Measurements from ENCODE around the gene OLFM2.
"Not testable (repeated sequence)": the region's sequence is repeated elsewhere in the genome, so short reads cannot be mapped to it uniquely, and the experiment has no call there.

Gene OLFM2

DNA sequence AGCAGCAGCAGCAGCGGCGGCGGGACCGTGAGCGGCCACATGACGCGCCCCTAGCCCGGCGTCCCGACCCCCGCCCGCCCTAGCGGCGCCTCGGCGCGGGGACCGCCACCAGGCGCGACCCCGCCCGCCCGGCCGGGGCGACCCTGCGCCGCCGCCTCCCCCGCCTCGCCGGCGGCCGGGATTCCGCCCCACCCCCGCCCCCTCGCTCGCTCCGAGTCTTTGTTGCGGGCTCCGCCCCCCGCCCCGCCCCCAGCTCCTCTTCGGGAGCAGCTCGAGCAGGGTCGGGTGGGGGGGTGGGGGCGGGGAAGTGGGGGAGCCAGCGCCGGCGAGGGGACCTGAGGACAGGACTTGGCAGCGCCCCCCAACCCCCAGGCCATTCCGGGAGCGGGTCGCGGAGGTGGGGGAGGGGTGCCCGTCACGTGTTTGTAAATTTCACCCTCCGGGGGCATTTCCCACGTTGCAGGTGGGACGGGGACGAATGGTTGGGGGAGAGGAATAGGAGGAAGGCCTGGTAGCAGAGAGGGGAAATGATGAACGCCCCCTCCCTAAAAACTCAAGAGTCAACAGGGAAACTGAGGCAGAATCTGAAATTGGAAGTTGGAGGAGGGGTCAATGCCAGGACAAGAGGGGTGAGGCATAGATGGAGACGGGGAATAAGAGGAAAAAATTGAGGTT lies at the start of gene OLFM2:
TSS of gene OLFM2 (minus strand) at position 190 of the 675 bp plus-strand sequence. CDS start at position 41, 149 bp downstream.
- DNase-seq: no peak

DNA sequence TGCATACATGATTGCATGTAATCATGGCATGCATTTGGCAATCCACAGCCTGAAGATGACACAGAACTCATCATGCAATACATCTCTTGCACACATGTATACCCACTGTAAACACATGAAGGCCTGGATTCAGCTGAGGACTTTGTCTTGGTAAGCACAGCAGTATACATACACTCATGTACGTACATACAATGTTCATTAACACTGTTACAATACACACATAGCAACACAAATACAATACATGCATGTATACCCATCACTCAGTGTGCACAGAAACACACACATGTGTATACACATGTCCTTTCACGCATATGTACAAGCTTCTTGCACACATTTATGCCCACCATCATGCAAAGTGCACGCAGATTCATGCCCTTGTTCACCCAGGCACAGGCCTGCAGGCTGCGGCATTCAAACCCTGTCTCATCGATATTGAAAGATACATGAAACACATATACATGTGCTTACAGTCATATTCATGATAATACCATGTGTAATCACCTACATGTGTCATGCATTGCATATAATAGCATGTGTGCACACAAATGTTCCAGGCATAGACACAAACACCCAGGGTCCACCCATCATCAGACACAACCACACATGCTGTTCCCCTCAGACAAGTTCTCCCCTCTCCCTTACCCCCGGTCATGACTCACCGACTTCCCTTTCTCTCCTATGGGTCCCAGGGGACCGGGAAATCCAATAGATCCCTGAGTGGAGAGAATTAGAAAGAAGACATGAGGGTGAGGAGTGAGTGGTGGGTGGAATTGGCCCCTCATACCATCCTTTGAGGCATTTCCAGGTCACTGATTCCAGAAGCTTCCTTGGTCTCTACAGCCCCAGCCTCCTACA lies 45.3 kb upstream of the OLFM2 start:
- DNase-seq: no peak

DNA sequence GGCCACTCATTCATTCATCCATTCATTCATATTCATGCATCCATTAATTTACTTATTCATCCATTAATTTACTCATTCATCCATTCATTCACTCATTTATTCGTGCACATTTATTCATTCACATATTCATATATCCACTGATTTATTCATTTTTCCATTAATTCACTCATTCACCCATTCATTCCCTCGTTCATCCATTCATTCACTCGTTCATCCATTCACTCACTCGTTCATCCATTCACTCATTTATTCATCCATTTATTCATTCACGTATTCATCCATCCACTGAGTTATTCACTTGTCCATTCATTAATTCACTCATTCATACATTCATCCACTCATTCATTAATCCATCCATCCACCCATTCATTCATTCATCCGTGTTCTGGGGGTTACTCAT lies 35.8 kb upstream of the OLFM2 start:
- DNase-seq: no peak

DNA sequence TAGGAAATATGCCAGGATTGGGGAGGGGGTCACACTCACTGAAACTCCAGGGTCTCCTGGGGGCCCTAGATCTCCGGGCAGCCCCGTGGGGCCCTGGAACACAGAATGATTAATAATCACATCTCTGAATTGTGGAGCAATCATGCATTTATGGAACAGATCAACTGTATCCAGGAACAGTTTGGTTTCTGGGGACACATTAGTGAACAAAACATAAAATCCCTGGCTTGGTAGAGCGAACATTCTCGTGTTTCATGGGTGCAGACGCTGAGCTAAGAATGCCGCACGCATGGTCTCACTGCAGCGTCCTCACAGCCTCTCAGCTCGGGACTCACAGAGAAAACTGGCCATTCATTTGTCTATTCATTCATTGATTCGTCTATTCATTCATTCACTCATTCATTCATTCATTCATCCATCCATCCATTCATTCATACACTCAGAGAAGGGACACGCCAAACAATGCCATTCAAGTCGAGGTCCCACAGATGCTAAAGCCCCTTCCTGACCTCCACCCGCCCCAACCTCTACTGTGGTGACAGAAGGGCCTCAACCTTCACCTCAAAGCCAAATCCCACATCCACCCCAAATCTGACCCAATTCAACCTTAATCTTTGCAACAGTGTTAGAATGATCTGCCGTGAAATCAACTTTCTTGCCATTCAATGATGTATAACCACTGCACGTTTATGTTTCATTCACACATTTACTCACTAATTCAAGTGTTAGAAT lies 35.0 kb upstream of the OLFM2 start:
- DNase-seq: no peak

- no peak for DNase-seq
These were observed 34.2 kb upstream of the OLFM2 start for GRCh38 chr19:9970481-9970880.

- no peak for DNase-seq
These were observed 33.3 kb upstream of the OLFM2 start for GRCh38 chr19:9969688-9969975.

GRCh38 chr19:9968820-9969687 lies 32.7 kb upstream of the OLFM2 start:
- no peak for DNase-seq

DNA sequence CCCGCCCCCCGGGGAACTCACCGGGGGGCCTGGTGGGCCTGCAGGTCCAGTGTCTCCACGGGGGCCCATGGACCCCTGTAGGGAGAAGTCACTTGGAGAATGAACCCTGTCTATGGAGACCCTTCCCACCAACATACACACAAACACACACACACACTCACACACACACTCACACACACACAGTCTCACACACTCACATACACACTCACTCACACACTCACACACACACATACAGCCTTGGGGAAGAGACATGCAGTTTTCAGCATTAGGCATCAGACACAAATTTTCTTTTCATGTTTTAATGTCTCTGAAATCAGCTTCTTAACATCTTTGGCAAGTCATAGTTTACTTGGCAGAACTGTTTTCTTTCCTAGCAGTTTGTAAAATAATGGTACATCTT lies 31.0 kb upstream of the OLFM2 start:
- DNase-seq: no peak

DNA sequence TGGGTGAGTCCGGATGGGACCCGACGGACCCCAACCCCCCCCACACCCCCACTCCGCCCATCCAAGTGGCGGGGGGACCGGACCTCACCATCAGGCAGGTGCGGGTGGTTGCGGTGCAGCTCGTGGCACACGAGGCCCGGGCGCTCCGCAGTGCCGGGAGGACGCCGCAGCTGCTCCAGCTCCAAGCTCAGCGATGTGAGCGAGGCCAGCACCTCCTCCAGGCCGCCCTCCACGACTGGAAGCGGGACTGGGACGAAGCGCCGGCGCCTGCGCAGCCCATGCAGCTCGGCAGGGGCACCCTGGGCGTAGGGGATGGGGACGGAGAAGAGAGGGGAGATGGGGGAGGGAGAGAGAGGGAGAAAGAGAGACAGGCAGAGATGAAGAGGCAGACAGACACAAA lies 30.1 kb upstream of the OLFM2 start:
- no peak for DNase-seq

DNA sequence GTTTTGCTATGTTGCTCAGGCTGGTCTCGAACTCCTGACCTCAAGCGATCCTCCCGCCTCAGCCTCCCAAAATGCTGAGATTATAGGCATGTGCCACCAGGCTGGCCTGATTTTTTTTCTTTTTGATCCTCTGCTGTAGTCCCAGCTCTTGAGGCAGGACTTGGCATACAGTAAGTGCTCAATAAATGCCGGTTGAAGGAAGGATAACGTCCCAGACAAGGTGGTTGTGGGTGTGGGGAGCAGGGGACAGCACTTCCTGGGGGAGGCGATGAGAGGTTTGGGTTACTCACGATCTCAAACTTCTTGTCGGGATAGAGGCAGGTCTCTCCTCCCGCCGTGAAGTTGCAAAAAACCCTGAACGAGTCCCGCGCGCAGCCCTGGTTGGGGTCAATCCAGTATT lies 29.7 kb upstream of the OLFM2 start:
- no peak for DNase-seq

- no peak for DNase-seq
These were observed 26.4 kb upstream of the OLFM2 start for GRCh38 chr19:9962623-9963290.

DNA sequence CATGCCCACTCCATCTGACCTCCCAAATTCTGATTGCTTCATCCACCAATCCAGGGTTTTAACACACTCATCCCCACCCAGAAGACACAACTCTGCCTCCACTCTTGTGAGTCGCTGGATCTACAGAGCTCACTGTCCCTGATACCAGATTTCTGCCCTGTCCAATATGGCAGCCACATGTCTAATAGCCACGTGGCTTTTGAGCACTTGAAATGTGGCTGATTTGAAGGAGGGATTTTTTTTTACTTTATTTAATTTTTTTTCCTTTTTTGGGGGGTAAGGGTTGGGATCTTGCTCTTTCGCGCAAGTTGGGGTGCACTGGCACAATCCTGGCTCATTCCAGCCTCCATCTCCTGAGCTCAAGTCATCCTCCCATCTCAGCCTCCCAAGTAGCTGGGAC lies 24.8 kb upstream of the OLFM2 start:
- no peak for DNase-seq

DNA sequence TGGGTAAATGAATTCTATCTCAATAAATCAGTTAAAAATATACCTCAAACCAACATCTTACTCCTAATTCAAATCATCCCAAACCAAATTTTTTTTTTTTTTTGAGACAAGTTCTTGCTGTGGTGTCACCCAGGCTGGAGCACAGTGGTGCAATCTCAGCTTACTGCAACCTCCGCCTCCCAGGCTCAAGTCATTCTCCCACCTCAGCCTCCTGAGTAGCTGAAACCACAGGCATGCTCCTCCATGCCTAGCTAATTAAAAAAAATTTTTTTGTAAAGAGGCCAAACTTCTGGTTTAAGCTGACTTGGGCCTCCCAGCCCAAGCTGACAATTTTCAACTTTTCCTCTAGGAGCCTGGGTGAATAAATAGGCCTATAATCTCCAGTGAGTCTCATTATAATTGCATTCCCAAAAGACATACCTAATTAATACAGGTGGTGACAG lies 22.1 kb upstream of the OLFM2 start:
- DNase-seq: no peak

DNA sequence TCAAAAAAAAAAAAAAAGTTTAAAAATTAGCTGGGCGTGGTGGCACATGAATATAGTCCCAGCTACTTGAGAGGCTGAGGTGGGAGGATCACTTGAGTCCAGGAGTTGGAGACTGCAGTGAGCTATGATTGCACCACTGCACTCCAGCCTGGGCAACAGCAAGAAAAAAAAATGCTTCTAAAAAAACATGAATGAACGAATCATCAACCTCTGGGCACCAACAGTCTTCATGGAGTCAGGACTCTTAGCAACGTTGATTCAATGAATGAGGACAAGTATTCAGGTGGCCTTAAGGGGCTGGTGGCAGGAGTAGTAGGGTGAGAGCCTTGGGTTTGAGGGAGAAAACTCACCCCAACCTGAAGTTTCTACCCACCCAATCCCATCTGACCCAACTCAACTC lies 20.6 kb upstream of the OLFM2 start:
- no peak for DNase-seq

- DNase-seq: no peak
These were observed 17.7 kb upstream of the OLFM2 start for GRCh38 chr19:9953802-9954542.

GRCh38 chr19:9952276-9952675 lies 16.0 kb upstream of the OLFM2 start:
- no peak for DNase-seq

DNA sequence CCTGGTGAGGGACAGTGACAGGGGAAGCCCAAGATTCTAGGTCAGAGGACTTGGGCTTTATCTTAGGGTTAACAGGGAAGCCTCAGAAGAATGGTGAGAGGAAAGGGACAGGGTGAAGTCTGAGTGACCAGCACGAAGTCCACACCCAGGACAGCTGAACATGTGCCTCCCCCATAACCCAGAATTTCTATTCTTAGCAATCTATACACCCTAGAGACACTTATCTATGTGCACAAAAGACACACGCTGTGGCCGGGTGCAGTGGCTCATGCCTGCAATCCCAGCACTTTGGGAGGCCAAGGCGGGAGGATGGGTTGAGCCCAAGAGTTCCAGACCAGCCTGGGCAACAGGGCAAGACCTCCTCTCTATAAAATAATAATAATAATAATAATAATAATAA lies 11.1 kb upstream of the OLFM2 start:
- DNase-seq: no peak

GRCh38 chr19:9946528-9947125 lies 10.3 kb upstream of the OLFM2 start:
- DNase-seq: not testable (repeated sequence)

DNA sequence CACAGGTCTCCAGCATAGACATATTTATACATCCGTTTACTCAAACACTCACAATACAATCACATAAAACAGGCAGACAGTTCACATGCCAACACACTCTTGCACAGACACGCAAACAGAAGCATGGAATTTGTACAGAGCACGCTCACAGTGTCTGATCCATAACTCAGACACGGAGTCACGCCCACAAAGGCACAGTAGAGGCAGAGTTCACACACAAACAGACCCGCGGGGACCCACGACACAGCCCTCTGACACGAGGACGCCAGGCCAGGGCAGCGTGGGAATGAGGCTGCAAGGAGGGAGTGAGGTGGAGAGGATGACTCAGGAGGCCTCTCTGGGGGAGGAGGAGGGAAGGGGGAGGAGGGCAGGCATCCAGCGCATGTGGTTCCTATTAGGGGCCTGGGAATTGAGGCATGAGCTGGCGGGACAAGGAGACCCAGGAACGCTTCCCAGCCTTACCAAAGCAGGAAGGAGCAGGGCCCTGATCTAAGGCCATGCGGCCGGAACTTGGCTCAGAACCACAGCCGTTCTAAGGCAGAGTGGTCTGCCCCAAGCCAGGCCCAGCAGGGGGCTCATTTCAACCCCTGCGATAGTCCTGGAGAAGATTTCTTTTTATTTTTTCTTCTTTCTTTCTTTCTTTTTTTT lies 9.1 kb upstream of the OLFM2 start:
- no peak for DNase-seq

DNA sequence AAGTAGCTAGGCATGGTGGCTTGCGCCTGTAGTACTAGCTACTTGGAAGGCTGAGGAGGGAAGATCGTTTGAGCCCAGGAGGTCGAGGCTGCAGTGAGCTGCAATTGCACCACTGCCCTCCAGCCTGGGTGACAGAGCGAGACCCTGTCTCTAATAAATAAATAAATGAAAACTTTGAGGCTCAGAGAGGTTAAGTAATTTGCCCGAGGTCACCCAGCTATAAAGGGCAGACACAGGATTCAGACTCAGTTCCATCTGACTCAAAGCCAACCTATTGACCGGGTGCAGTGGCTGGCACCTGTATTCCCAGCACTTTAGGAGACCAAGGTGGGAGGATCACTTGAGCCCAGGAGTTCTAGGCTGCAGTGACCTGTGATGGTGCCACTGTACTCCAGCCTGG lies 7.4 kb upstream of the OLFM2 start:
- no peak for DNase-seq

DNA sequence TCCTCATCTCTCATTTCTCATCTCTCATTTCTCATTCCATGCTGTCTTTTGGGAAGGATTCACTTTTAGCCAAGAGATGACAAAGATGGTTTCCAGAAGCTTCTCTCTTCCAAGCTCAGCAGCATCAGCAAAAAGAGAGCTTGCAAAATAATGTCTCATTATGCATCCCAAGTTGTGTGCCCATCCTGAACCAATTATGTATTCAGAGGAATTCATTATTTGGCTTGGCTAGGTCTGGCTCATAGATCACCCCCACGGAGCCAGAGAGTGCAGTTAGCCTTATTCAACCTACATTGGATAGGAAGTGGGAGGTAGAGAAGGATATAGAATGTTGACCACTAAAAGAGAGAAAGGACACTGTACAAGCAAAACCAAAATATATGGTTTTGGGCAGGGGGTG lies 5.4 kb upstream of the OLFM2 start:
- DNase-seq: no peak
